GM04503 (cell line): ENCODE data around the gene PAPOLB.

ENCODE experiments used
- DNase-seq: peaks from one replicate; pipeline ENCODE4 v3.0.0-alpha.2; 2012; ENCODE audit warnings: low read depth

PAPOLB gene

DNA sequence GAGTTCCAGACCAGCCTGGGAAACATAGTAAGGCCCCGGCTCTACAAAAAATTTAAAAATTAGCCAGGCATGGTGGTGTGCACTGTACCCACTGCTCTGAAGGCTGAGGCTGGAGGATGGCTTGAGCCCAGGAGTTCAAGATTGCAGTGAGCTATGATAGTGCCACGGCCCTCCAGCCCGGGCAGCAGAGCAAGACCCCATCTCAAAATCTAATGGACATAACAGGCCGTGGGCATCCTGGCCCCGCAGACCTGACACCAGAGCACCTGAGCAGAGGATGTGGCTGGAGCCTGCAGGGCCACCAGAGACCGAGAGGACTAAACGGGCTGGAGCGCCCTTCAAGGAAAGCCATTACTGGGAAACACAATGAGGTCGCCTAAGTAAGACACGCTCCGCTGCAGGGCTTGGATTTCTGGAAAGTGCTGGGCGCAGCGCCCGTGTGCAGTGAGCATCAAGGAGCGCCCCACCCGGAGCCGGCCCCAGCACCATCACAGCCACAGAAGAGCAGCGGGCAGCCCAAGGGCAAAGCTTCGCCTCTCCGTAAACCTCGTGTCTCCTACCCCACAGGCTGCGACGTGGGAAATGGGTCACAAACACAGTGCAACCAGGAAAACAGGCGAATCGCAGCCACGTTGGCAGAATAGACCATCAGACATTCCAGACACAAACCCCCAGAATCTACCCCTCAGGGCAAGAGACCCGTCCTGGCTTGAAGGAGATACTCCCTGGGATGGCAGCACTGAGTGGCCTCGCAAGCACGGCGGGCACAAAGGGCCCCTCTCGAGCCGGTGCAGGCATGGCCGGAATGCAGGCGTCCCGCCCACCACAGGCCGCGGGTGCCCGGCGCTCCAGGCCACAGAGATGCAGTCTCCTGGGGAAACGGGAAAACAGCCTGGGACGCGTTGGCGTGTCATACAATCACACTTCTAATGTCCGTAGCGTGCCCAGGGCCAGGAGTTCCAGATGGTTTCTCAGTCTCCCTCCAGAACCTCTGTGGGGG lies 16.8 kb upstream of the PAPOLB start:
- DNase-seq = no peak

DNA sequence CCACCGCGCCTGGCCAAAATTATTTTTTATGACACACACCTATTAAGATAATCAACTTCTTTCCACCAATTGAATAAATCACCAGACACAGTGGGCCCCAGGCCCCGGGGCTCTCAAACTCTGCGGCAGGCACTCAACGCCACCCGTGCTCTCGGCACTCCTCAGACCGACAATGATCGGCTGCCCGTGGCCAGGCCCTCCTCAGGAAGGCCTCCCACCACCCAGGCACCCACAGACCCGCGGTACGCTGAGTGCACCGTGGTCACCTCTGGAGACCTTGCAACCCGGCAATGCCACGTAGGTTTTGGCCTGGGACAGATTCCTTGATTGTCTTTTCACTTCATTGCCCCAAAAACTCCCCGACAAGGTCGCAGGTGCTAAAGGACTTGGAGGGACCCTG lies 14.8 kb upstream of the PAPOLB start:
- no peak for DNase-seq

DNA sequence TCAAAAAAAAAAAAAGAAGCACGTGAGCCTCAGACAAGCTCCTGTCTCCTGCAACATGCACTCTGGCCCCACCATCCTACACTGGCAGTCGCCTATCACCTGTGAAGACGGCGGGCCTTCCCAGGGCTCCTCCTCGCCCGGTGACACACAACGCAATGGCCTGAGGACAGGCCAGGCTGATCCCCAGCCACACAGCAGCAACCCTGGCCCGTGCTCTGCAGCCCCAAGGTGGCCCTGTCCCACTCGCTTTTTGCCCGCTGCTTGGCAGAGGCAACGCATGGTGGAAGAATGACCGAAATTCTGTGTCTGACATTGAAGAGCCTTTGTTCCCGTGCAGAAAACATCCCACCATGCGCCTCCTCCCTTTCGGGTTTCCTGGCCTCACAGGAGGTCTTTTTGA lies 13.6 kb upstream of the PAPOLB start:
- no peak for DNase-seq

DNA sequence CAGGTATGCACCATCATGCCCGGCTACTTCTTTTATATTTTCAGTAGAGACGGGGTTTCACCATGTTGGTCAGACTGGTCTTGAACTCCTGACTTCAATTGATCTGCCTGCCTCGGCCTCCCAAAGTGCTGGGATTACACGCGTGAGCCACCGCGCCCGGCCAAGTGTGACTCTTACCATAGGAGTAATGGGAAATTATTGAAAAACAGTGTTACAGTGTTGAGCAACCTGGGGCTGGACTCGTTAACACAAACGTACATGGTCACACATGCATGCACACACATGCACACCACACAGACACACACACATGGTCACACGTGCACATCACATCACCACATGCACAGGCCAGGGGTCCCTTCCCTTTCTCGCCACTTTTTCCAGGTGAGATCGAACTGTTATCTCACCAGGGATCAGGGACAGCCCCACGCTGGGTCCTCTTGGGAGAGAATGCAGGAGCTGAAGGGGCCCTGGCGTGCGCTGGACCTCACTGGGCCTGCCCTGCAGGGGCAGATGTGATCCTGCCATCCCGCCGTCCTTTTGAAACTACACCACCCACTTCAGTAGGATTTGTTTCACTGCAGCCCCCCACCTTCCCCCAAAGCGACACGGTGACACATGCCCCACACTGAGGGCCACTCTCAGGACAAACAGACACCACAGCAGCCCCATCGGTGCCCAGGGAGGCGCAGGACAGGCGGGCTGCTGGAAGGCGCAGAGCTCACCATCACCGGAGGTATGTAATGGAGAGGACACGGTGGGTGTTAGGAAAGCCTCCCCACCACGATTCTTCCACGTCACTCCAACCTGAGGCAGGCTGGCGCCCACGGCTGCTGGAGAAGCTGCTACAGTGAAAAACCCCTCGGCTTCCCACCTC lies 11.5 kb upstream of the PAPOLB start:
- DNase-seq = no peak

DNA sequence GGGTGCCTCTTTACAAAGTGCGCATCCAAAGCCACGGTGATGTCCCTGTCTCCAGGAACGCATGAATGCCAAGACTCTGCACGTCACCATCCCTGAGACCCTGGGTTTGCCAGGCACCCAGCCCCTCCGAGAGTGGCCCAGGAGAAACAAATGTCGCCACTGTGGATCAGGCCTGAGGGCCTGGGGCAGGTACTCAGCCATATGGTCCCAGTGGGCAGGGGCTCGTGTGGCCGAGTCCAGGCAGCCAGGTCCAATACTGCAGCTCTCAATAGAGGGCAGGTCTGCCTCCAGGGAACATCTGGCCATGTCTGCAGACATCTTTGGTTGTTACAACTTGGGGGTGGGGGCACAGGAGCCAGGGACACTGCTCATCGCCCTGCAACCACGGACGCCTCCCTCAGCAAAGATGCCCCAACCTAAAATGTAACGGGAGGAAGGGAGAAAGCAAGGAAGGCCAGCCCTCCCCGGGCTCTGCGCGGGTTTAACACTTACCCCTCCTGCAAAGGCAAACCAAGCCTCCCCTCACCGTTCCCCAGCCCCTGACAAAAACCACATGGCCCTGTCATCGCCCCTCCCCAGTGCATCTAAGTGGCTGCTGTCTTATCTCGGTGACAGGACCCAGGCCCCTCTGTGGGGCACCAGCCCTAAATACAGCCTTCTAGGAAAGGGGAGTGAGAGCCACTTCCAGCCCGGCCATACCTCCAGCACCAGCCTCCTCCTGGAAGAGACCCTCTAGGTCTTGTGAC lies 10.3 kb upstream of the PAPOLB start:
- no peak for DNase-seq

DNA sequence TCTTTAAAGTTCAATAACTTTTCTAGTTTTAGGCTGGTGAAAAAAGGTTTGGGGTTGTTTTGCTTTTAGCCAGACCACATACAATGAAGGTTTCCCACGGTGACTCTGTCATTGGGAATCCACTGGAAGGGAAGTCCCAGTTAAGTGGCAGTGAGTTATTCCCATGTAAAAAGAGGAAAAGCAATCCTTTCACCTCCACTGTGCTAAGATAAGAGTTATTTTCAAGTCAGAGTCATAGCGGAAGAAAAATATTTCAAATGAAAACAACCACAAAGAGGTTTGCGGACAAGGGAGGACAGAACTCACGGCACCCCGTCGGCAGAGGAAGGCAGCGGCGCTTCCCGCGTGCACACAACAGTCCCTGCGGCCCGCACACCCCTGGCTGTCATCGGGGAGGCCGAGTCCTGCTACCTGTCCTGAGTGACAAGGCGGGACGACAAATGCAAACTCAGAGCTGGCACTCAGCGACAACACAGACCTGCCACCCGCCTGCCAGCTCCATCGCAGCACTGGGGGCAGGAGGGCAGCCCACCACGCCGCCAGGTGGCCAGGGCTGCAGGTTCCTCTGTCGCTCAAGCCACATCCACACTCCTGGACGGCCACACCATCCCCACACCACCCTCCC lies 9.3 kb upstream of the PAPOLB start:
- no peak for DNase-seq

DNA sequence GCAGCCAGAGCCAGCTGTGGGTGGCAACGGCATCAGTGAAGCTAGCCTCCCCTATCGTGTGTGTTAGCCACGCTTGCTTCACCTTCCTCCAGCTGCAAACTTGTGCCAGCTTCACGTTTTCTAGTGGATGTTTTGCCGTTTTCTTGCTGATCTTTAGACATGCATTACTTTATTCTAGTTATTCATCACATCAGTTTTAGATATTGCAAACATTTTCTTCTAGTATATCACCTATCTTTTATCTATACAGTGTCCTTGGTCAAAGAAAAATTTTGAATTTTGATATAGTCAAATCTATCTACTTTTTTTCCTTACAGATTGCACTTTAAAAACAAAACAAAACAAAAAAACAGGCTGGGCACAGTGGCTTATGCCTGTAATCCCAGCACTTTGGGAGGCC lies 6.7 kb upstream of the PAPOLB start:
- DNase-seq = no peak

DNA sequence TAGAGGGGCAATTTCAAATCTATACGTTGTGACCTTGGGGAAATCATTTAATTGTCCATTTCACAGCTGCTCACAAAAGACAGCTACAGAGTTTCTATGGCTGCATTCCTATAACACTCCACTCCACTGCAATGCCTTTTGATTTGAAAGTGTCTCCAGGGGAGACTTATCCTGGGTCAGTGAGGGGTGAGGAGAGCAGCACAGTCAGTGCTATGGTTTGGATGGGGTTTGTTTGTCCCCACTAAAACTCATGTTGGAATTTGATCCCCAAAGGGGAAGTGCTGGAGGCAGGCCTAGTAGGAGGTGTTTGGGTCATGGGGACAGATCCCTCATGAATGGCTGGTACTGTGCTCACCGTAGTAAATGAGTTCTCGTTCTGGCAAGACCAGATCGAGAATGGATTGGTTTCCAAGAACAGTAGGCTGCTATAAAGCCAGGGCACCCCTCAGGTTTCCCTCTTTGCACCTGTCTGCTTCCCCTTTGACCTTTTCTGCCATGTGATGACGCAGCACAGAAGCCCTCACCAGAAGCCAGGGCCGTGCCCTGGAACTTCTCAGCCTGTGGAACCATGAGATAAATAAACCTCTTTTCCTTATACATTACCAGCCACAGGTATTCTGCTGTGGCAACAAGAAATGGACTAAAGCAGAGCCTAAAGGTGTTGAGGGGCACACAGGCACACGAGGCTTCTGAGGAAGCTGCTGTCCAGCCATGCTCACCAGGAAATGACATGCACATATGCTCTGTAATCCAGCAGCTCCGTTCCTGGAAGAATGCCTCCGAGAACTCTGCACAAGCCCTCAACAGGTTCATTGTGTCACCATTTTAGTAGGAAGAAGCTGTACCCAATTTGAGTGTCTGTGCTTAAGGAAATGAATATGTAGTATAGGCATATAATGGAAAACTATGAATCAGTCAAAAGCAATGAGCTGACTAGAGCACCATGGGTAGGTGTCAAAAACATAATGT lies 5.0 kb upstream of the PAPOLB start:
- DNase-seq = no peak

DNA sequence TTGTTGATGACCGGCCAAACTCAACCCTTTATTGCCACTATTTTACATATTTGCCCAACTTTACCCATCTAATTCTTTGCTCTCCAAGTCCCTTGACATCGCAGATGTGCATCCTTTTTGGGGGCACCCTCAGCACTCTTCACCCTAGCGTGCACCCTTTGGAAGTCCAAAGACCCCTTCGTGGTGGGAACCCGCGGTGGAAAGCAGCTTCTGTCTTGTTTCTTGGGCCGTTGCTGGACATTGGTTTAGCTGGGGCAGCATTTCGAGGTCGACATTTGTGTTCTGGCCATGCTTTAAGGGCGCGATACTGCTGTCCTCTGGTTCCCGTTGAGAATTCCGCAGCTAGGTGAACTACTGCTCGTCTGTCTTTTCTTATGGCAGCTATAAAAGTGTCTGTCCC lies 326 bp upstream of the PAPOLB start:
- no peak for DNase-seq

DNA sequence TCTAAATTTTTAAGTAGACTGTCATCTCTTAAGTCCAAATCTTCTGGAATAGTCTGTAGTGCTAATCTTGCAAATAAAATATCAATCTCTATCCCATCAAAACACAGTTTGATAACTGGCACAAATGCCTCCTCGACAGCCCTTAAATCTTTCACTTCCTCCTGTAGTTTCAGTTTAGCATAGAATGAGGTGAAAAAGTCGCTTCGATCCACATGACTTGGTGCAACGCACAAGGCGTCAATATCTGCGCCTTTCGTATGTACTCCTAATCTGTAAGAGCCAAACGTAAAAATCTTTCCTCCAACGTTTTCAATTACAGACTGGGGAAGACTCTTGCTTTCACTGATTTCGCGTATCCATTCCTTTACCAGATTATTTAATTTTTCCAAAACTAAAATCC lies 603 bp downstream of the PAPOLB start:
- no peak for DNase-seq

DNA sequence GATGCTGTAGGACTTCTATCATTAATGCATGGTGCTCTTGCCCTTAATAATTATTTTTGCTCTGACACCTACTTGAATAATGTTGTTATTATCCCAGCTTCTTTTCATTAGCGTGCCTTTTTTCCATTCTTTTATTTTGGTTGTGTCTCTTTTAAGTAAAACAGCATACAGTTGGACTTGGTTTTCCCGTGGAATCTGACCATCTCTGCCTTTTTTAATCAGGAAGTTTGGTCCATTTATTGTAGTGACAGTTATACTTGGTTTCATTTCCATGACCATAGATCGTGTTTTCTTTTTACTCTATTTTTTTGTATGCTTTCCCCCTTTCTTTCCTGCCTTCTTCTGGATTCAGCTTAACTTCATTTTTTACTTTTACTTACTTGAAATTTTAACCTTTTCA lies 4.6 kb downstream of the PAPOLB start:
- DNase-seq = no peak

DNA sequence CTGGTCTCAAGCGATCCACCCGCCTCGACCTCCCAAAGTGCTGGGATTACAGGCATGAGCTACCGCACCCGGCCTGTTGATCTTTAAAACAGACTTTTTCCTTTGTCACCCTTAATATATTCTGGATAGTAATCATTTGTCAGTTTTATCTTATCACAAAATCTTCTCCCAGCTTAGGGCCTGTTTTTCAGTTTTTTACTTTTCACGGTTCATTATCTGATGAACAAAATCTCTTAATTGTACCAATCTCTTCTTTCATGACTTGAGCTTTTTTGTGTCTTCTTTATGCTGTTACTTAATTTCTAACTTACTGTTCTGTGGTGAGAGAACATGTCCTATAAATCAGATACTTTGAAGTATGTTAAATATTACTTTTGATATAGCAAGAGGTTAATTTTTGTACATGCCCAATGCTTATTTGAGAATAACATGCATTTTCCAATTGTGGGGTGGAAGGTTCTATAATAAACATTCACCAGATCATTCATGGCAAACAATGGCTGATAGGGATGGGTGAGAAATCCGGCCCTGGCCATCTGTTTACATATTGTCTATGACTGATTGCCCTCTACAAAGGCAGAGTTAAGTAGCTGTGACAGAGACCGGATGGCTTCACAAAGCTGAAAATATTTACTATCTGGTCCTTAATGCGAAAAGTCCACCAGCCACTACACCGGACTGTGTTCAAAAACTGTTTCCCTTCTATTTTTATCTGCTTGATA lies 5.3 kb downstream of the PAPOLB start:
- no peak for DNase-seq

DNA sequence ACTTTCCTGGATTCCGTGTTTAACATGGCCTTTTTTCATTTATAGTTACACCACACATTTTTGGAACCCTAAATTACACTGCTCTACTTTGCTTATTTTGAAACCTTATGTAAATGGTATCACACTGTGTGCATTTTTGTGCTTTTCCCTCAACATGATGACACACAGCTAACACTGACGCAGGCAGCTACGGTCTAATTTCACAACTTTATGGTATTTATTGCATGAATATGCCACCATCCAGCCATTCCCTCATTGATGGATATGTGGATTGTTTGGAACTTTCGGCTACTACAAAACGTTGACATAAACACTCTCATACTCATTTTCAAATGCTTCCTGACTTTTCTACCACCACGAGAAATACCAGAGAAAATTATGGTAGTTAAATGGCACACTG lies 6.9 kb downstream of the PAPOLB start:
- no peak for DNase-seq

DNA sequence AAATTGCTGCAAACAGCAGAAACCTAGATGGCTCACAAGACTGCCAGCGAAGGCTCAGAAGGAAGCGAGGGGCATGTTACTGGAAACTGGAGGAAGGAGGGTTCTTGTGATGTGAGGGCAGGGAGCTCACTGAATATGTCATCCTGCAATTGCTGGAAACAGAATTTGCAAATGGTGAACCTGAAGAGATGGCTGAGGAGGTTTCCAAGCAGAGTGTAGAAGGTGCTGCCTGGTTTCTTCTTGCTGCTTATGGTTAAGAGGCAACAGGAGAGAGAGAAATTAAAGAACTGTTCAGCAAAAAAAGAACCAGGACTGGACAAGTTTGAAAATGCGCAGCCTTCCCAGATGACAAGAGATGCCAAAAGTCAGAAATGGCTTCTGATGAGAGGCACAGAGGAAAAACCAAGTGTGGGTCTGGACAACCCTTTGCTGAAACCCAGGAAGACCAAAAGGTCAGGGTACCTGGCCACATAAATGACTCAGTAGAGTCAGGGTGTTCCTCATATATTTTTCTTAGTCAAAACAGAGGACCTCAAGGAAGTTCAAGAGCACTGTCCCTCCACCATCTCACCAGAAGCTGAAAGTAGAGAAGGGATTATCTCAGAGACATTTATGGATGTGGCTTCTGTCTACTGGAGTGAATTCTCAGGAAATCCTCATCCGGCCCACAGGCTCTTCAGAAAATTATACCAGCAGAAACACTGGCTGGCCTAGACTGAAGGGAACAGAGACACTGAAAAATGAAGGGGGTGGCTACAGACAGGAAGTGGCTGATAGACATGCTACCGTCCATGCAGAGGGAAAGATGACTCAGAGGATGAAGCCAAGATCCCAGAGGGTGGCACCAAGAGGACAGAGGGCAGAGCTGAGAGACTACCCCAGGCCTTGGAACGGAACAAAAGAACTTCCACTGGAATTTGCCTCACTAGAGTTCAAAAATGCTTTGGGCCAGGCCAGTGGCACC lies 10.1 kb downstream of the PAPOLB start:
- no peak for DNase-seq

DNA sequence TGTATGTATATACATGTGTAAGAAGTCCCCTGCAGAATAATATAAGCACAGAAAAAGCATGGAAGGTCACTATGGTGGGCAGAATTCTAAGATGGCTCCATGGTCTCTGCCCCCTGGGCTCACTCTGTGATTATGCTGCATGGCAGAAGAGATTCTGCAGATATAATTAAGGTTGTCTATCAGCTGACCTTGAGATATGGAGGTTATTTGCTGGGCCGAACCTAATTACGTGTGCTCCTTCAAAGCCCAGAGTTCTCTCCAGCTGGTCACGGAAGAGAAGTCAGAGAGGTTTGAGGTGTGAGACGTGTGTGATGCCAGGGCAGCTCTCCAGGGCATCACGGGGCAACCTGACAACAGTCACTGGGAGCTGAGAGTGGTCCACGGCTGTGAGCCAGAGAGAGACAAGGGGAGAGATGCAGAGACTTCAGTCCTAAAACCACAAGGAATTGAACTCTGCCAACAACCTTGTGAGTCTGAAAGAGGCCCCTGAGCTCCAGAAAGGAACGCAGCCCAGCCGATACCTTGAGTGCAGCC lies 11.5 kb downstream of the PAPOLB start:
- DNase-seq = no peak

DNA sequence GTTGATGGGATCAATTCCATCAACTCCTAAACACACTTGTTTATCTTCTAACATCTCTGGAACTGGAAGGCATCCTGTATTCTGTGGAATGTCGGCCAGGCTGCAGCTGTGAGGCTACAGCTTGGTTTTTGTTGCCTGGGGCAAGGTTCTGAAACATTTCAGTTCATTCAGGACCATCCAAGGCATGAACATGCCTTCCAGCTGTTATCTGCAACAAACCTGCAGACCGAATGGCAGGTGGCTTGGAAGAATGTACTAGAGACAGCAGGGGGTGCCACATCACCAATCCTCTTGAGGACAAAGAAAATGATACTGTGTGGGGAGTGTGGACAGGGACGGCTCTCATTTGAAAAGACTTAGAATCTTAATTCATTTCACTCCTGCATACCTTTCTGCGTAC lies 12.4 kb downstream of the PAPOLB start:
- no peak for DNase-seq

DNA sequence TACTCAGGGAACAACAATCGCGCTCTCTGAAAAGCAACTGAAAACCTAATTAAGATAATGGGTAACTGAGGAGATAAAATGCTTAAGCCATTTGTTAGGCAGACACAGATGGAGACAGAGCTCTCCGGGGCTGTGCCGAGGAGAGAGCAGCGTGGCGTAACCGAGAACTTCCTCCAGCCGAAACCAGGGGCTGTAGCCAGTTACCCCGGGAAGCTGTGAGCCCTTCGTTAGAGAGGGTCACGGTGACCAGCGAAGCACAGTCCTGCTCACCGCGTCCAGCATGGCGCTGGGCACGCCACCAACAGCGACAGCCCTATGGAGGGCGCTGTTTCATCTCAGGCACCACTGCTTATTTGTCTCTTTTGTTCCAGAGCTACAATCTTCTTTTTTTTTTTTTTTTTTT lies 16.1 kb downstream of the PAPOLB start:
- no peak for DNase-seq

DNA sequence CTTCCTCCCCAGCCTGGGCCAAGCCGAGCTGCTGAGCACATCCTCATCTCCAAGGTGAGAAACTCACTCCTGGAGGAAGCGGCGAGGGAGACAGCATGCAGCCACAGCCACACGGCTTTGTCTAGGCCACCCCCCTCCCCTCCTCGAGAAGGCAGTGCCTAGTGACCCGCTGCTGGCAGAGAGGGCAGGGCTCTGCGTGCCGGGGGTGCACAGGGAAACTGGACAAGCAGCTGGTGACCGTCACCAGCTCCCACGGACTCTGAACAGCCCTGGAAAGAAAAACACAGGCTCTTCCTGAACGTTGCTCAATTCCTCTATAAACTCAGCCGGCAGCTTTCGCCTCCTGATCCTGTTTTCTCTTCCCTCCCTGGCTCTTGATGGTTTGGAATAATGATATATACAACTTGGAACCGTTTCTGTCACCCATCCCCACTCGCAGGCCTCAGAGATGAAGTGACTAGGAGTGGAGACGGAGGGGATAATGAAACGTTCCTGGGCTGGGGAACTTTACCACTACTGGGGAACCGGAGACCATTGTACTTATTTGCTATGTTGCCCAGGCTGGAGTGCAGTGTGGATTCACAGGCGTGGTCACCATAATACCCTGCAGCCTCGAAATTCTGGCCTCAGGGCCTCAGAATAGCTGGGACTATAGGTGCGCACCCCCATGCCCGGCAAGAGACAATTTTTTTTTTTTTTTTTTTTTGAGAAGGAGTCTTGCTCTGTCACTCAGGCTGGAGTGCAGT lies 19.3 kb downstream of the PAPOLB start:
- DNase-seq = no peak
